Loucy (cell line): ENCODE measurements around the gene PIEZO1.

Experiments
- H2AFZ ChIP-seq: fragments of 200-600 bp; sonication (generic); 2 replicates; pipeline ENCODE4 v1.6.0; 2016; ENCODE audit warnings: antibody characterized with exemption, mild to moderate bottlenecking, low read length, moderate library complexity
- H3F3A ChIP-seq: fragments of 200-600 bp; 2 replicates; pipeline ENCODE4 v1.6.0; 2016; ENCODE audit warnings: antibody characterized with exemption, low read depth, mild to moderate bottlenecking
- H3K27me3 ChIP-seq: fragments of 200-600 bp; sonication (generic); 2 replicates; pipeline ENCODE4 v1.6.1; 2014; ENCODE audit warnings: low read length, mild to moderate bottlenecking; ENCODE audit not compliant: insufficient read depth, poor library complexity, severe bottlenecking
- H3K36me3 ChIP-seq: fragments of 200-600 bp; sonication (generic); 2 replicates; pipeline ENCODE4 v1.6.1; 2016; ENCODE audit warnings: low read length; ENCODE audit not compliant: insufficient read depth
- H3K4me1 ChIP-seq: fragments of 200-600 bp; sonication (generic); 2 replicates; pipeline ENCODE4 v1.5.1; 2014; ENCODE audit warnings: low read length, mild to moderate bottlenecking; ENCODE audit not compliant: insufficient read depth, poor library complexity, severe bottlenecking
- H3K4me2 ChIP-seq: fragments of 200-600 bp; sonication (generic); 2 replicates; pipeline ENCODE4 v1.6.0; 2014; ENCODE audit warnings: antibody characterized with exemption, low read length, low read depth, mild to moderate bottlenecking; ENCODE audit not compliant: poor library complexity, severe bottlenecking
- H3K4me3 ChIP-seq: fragments of 200-600 bp; sonication (generic); 2 replicates; pipeline ENCODE4 v1.5.1; 2014; ENCODE audit warnings: low read length, mild to moderate bottlenecking, mixed read lengths; ENCODE audit not compliant: poor library complexity, severe bottlenecking
- H3K79me2 ChIP-seq: fragments of 200-600 bp; sonication (generic); 2 replicates; pipeline ENCODE4 v1.6.1; 2014; ENCODE audit warnings: low read length; ENCODE audit not compliant: insufficient read depth
- H3K9ac ChIP-seq: fragments of 200-600 bp; sonication (generic); 2 replicates; pipeline ENCODE4 v1.6.0; 2014; ENCODE audit warnings: mild to moderate bottlenecking, low read depth, low read length, moderate library complexity; ENCODE audit not compliant: poor library complexity, severe bottlenecking
- H3K9me2 ChIP-seq: fragments of 200-600 bp; sonication (generic); replicated peaks from 2 replicates; pipeline ENCODE4 v1.6.1; 2016; ENCODE audit warnings: low read depth, low read length, mixed read lengths
- H3K9me3 ChIP-seq: fragments of 200-600 bp; sonication (generic); 2 replicates; pipeline ENCODE4 v1.6.1; 2014; ENCODE audit warnings: mild to moderate bottlenecking, antibody characterized with exemption, low read length, low read depth; ENCODE audit not compliant: insufficient read depth
- H4K20me1 ChIP-seq: fragments of 200-600 bp; sonication (generic); 2 replicates; pipeline ENCODE4 v1.6.0; 2014; ENCODE audit warnings: antibody characterized with exemption, low read length, mild to moderate bottlenecking; ENCODE audit not compliant: insufficient read depth, poor library complexity, severe bottlenecking
- CTCF ChIP-seq: fragments of 200-600 bp; sonication (generic); conservative IDR thresholded peaks from 2 replicates; pipeline ENCODE4 v1.5.1; 2014; ENCODE audit warnings: mild to moderate bottlenecking, antibody characterized with exemption, low read length
- EZH2phosphoT487 ChIP-seq: fragments of 200-600 bp; IDR thresholded peaks from 2 replicates; pipeline ENCODE4 v1.6.1; 2018; ENCODE audit warnings: antibody characterized with exemption, mild to moderate bottlenecking, moderate library complexity, borderline replicate concordance

PIEZO1 gene

GRCh38 chr16:88761143-88761534 lies 23.9 kb downstream of the PIEZO1 start:
- H3F3A ChIP-seq = no peaks in the 10 kb centered on the region
- peaks cover 54% of the 10 kb centered on the region; the same call in 1 of the 2 replicates for H3K79me2 ChIP-seq
- no peaks in the 10 kb centered on the region for H3K27me3 ChIP-seq
- TF ChIP-seq CTCF (no peak), EZH2phosphoT487 (no peak)
- H2AFZ ChIP-seq = no peak overlapping the region
- H3K4me2 ChIP-seq = no peak overlapping the region
- H3K9ac ChIP-seq = no peak overlapping the region
- peaks cover 7% of the 10 kb centered on the region; the same call in 1 of the 2 replicates for H3K36me3 ChIP-seq
- no peaks in the 10 kb centered on the region for H3K9me3 ChIP-seq
- H3K4me1 ChIP-seq = no peaks in the 10 kb centered on the region
- H4K20me1 ChIP-seq = peaks cover 20% of the 10 kb centered on the region
- H3K9me2 ChIP-seq = no peaks in the 10 kb centered on the region
- H3K4me3 ChIP-seq = no peak overlapping the region

GRCh38 chr16:88760424-88761142 lies 24.4 kb downstream of the PIEZO1 start:
- H3K4me1 ChIP-seq = no peaks in the 10 kb centered on the region
- H3K36me3 ChIP-seq = peaks cover 7% of the 10 kb centered on the region; the same call in 1 of the 2 replicates
- H3K4me3 ChIP-seq = no peak overlapping the region
- peaks cover 49% of the 10 kb centered on the region; the same call in 1 of the 2 replicates for H3K79me2 ChIP-seq
- no peaks in the 10 kb centered on the region for H3K27me3 ChIP-seq
- H3K9me2 ChIP-seq = no peaks in the 10 kb centered on the region
- no peaks in the 10 kb centered on the region for H3K9me3 ChIP-seq
- peaks cover 20% of the 10 kb centered on the region for H4K20me1 ChIP-seq
- no peak overlapping the region for H3K9ac ChIP-seq
- TF ChIP-seq CTCF (no peak), EZH2phosphoT487 (no peak)
- no peak overlapping the region for H3K4me2 ChIP-seq
- H2AFZ ChIP-seq = no peak overlapping the region
- no peaks in the 10 kb centered on the region for H3F3A ChIP-seq

GRCh38 chr16:88759976-88760350 lies 25.1 kb downstream of the PIEZO1 start:
- Histone ChIP-seq H3F3A (no peaks in the 10 kb centered on the region), H3K9ac (no peak overlapping the region), H3K27me3 (no peaks in the 10 kb centered on the region), H3K4me1 (no peaks in the 10 kb centered on the region), H3K4me3 (no peak overlapping the region), H3K9me3 (no peaks in the 10 kb centered on the region), H3K36me3 (peaks cover 7% of the 10 kb centered on the region; the same call in 1 of the 2 replicates), H4K20me1 (peaks cover 19% of the 10 kb centered on the region), H2AFZ (no peak overlapping the region), H3K79me2 (peaks cover 49% of the 10 kb centered on the region; the same call in 1 of the 2 replicates), H3K9me2 (no peaks in the 10 kb centered on the region), H3K4me2 (no peak overlapping the region)
- TF ChIP-seq CTCF = no peak
- no peak for TF ChIP-seq EZH2phosphoT487
